Upper lobe of left lung (tissue), 6 donors: Measurements from ENCODE around the gene CPB2. TPM values are rescaled to one million over a fixed set of nuclear protein-coding genes. Genes with fewer than 3 reads are reported as not detected.

Source experiments
- ATAC-seq, 2 donors: fragments of 200-7000 bp; cut with Tn5 transposase; one replicate each; pipeline ENCODE4 v1.9.1; 2022; ENCODE audit warnings: mild to moderate bottlenecking in 2 of 2, moderate library complexity in 2 of 2; ENCODE audit not compliant: low FRiP score in 2 of 2
- DNase-seq, 2 donors: peaks; one replicate each; pipeline ENCODE4 v3.0.0-alpha.2; 2019 to 2020
- H3K27ac ChIP-seq, 4 donors: fragments of 200-600 bp; sonication (generic); one replicate each; pipeline ENCODE4 v1.5.1; 2016 to 2019
- H3K27me3 ChIP-seq, 4 donors: fragments of 200-600 bp; sonication (generic); one replicate each; pipeline ENCODE4 v1.5.1; 2017 to 2019
- H3K36me3 ChIP-seq, 4 donors: fragments of 200-600 bp; sonication (generic); one replicate each; pipeline ENCODE4 v1.5.1; 2016 to 2019
- H3K4me1 ChIP-seq, 4 donors: fragments of 200-600 bp; sonication (generic); one replicate each; pipeline ENCODE4 v1.5.1; 2018 to 2019
- H3K4me3 ChIP-seq, 4 donors: fragments of 200-600 bp; sonication (generic); one replicate each; pipeline ENCODE4 v1.5.1; 2017 to 2019; ENCODE audit warnings: mild to moderate bottlenecking in 2 of 4, moderate library complexity in 1 of 4
- H3K9me3 ChIP-seq, 4 donors: fragments of 200-600 bp; sonication (generic); one replicate each; pipeline ENCODE4 v1.5.1; 2018 to 2019
- EP300 ChIP-seq, 4 donors: sonication (generic); formaldehyde crosslinking; IDR thresholded peaks; one replicate each; pipeline ENCODE4 v1.5.1; 2017; ENCODE audit warnings: antibody characterized with exemption in 4 of 4, control low read depth in 2 of 4
- POLR2A ChIP-seq, 4 donors: fragments of 450-650 bp; IDR thresholded peaks; one replicate each; pipeline ENCODE4 v1.5.1; 2016 to 2017; ENCODE audit warnings: antibody characterized with exemption in 4 of 4, mild to moderate bottlenecking in 2 of 4
- POLR2AphosphoS5 ChIP-seq, 2 donors: sonication (generic); formaldehyde crosslinking; IDR thresholded peaks; one replicate each; pipeline ENCODE4 v1.5.1; 2017; ENCODE audit warnings: antibody characterized with exemption in 2 of 2
- WGBS, 2 donors: methylation state at CpG; one replicate each; pipeline ENCODE4 v1.1.5; 2017 to 2018; 5-methylcytosine and 5-hydroxymethylcytosine counted together
- total RNA-seq, 6 donors: library from RNA; depleted of rRNA in 4 of 6; stranded (reverse); fragments of >200 nt in 4 of 6; gene quantifications; one replicate each; pipeline versions ENCODE4 v1.1.0 to v1.2.1, GENCODE V29; 2016 to 2021
- TF ChIP-seq, protein P1 (sequence below), 6 experiments: fragments of 450-650 bp in 4 of 6; fragments of 200-600 bp in 2 of 6; sonication (generic) in 2 of 6; IDR thresholded peaks; one replicate each; pipeline ENCODE4 v1.5.1; 2016 to 2019; ENCODE audit warnings: antibody characterized with exemption in 6 of 6
- donor health status: DM: no; HTN: no; CAD: no; lungs with moderate emphysema.
- donor health status: DM: no; HTN: yes; CAD: no; lungs with severe emphysema.

Gene CPB2
- total RNA-seq, 6 donors from 2014 or later, result 2.1 to 114 (median 21.3) TPM

DNA sequence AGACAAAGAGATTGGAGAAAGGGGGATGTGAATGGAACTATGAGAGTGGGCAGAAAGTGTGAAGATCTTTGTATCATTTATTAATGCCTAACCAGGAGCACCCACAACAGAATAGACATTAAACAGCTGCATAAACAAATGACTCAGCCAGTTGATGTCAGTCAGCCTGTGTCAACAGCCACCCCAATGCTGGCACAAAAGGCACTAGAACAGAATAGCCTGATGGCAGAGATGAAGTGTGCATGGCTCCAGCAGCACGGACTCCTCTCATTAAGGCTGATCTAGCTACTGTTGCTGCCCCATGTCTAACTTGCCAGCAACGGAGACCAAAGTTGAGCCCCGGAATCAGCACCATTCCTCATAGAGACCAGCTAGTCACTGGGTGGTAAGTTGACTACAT, 7.8 kb downstream of the CPB2 start:
- 88 to 100% methylated on average over 2 to 3 of the region's 3 CpGs for WGBS, 2 donors
- Histone ChIP-seq H3K4me3 (no peak overlapping the region), H3K9me3 (no peaks in the 10 kb centered on the region), H3K27ac (no peak overlapping the region), H3K36me3 (no peaks in the 10 kb centered on the region), H3K4me1 (peaks cover 0 to 5% (median 5%) of the 10 kb centered on the region in 4 donors), H3K27me3 (no peaks in the 10 kb centered on the region)
- no peak for TF ChIP-seq POLR2AphosphoS5 (IDR thresholded peaks at IDR 0.05)
- DNase-seq (no peak), ATAC-seq (no peak)

GRCh38 chr13:46094478-46094877, 10.4 kb downstream of the CPB2 start:
- DNase-seq (no peak), ATAC-seq (no peak)
- 87 to 93% methylated on average over 3 of the region's 3 CpGs for whole genome bisulfite sequencing, 2 donors
- no peak overlapping the region for H3K27ac ChIP-seq
- H3K9me3 ChIP-seq, result no peaks in the 10 kb centered on the region
- H3K4me3 ChIP-seq, result no peak overlapping the region
- TF ChIP-seq POLR2AphosphoS5 (IDR thresholded peaks at IDR 0.05) (no peak), POLR2A (IDR thresholded peaks at IDR 0.05) (no peak), EP300 (IDR thresholded peaks at IDR 0.05) (no peak)
- TF ChIP-seq, protein P1, sequence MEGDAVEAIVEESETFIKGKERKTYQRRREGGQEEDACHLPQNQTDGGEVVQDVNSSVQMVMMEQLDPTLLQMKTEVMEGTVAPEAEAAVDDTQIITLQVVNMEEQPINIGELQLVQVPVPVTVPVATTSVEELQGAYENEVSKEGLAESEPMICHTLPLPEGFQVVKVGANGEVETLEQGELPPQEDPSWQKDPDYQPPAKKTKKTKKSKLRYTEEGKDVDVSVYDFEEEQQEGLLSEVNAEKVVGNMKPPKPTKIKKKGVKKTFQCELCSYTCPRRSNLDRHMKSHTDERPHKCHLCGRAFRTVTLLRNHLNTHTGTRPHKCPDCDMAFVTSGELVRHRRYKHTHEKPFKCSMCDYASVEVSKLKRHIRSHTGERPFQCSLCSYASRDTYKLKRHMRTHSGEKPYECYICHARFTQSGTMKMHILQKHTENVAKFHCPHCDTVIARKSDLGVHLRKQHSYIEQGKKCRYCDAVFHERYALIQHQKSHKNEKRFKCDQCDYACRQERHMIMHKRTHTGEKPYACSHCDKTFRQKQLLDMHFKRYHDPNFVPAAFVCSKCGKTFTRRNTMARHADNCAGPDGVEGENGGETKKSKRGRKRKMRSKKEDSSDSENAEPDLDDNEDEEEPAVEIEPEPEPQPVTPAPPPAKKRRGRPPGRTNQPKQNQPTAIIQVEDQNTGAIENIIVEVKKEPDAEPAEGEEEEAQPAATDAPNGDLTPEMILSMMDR (IDR thresholded peaks at IDR 0.05), result no peak
- H3K27me3 ChIP-seq, result no peaks in the 10 kb centered on the region
- H3K36me3 ChIP-seq, result no peaks in the 10 kb centered on the region
- H3K4me1 ChIP-seq, result no peaks in the 10 kb centered on the region

DNA sequence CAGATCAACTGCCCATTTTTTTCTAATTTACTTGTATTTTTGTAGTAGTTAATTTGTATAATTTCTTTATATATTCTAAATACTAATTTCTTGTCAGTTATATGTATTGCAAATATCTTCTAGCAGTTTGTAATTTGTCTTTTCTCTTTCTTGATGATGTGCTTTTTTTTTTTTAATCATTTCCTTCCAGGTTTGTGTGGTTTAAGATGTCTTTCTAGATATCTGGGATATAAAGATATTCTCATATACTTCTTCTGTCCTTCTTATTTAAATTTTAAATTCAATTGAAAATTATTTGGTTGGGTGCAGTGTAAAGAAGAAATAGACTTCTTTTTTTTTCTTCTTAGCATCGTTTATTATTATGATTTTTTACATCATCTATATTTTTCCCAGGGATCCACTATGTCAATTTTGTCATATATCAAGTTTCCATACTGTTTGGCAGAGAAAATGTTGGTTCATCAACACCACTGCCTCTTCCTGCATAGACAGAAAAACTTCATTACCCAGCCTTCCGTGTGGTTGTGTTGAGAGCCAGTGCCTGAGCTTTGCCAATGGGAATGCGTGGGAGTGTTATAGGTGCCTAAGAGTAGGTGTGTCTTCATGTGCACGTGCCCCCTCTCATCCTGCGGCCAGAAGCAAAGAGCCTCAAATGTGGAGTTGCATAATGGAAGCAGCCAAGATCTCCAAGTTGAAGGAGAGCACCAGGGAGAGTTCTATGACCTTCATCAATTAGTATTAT, 15.8 kb downstream of the CPB2 start:
- H3K9me3 ChIP-seq, result no peaks in the 10 kb centered on the region
- ATAC-seq (no peak), DNase-seq (no peak)
- no peak for TF ChIP-seq POLR2A (IDR thresholded peaks at IDR 0.05)
- no peak for TF ChIP-seq EP300 (IDR thresholded peaks at IDR 0.05)
- TF ChIP-seq, protein P1 (IDR thresholded peaks at IDR 0.05), result no peak
- H3K27me3 ChIP-seq, result no peaks in the 10 kb centered on the region
- H3K4me1 ChIP-seq, result no peaks in the 10 kb centered on the region
- no peak overlapping the region for H3K27ac ChIP-seq
- 75 to 77% methylated on average over 5 of the region's 5 CpGs for WGBS, 2 donors
- no peak overlapping the region for H3K4me3 ChIP-seq
- H3K36me3 ChIP-seq, result no peaks in the 10 kb centered on the region

DNA sequence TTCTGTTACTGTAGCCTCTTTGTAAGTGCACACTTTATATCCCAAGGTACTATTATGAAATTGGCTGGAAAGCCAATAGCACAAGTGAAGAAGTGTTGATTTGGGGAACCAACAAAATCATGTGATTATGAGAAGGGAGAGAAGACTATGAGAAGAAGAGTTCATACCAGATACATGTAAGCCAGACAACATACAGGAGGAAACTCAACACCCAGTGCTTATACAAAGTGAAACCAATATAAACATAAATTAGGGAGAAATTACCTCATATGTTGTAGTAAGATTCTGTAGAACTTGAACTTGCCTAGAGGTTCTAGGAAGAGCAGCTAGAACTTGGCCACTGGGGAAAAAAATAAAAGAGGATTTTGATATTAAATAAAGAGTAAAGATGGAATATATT, 17.4 kb downstream of the CPB2 start:
- no peaks in the 10 kb centered on the region for H3K36me3 ChIP-seq
- DNase-seq, result no peak
- no peak overlapping the region for H3K27ac ChIP-seq
- no peaks in the 10 kb centered on the region for H3K9me3 ChIP-seq
- no peak overlapping the region for H3K4me3 ChIP-seq
- ATAC-seq, result peak in 1 of 2 donors; percentile 36
- no peaks in the 10 kb centered on the region for H3K27me3 ChIP-seq
- TF ChIP-seq POLR2AphosphoS5 (IDR thresholded peaks at IDR 0.05) (no peak), POLR2A (IDR thresholded peaks at IDR 0.05) (no peak), EP300 (IDR thresholded peaks at IDR 0.05) (no peak)
- TF ChIP-seq, protein P1 (IDR thresholded peaks at IDR 0.05), result no peak
- H3K4me1 ChIP-seq, result no peaks in the 10 kb centered on the region

- Histone ChIP-seq H3K27ac (no peak overlapping the region), H3K4me1 (no peaks in the 10 kb centered on the region), H3K4me3 (no peak overlapping the region), H3K9me3 (no peaks in the 10 kb centered on the region), H3K27me3 (no peaks in the 10 kb centered on the region), H3K36me3 (no peaks in the 10 kb centered on the region)
- TF ChIP-seq EP300 (IDR thresholded peaks at IDR 0.05) (no peak), POLR2A (IDR thresholded peaks at IDR 0.05) (no peak), POLR2AphosphoS5 (IDR thresholded peaks at IDR 0.05) (no peak)
- TF ChIP-seq, protein P1 (IDR thresholded peaks at IDR 0.05), result no peak
- 93 to 95% methylated on average over 9 to 12 of the region's 12 CpGs for WGBS, 2 donors
- DNase-seq (peak in 1 of 2 donors; percentile 61), ATAC-seq (no peak)
Observed at GRCh38 chr13:46086985-46087384, 17.8 kb downstream of the CPB2 start.
